Transverse colon (tissue), 4 donors: ENCODE results near the gene UTF1. TPM values are rescaled to one million over a fixed set of nuclear protein-coding genes. Genes with fewer than 3 reads are reported as not detected.

Experiments
- DNase-seq: peaks from one replicate; pipeline ENCODE4 v3.0.0-alpha.2; 2019
- H3K27ac ChIP-seq, 4 donors: fragments of 200-600 bp; sonication (generic); 2 replicates each; pipeline ENCODE4 v1.5.1; 2016 to 2018; ENCODE audit warnings: inconsistent platforms in 4 of 4
- H3K27me3 ChIP-seq: fragments of 200-600 bp; sonication (generic); 2 replicates; pipeline ENCODE4 v1.5.1; 2017; ENCODE audit warnings: inconsistent platforms
- H3K36me3 ChIP-seq, 4 donors: fragments of 200-600 bp; sonication (generic); 2 replicates each; pipeline ENCODE4 v1.5.1; 2017 to 2019; ENCODE audit warnings: inconsistent platforms in 4 of 4
- H3K4me1 ChIP-seq, 4 donors: fragments of 200-600 bp; sonication (generic); 2 replicates each; pipeline ENCODE4 v1.5.1; 2017 to 2020; ENCODE audit warnings: inconsistent platforms in 4 of 4
- H3K4me3 ChIP-seq, 4 donors: fragments of 200-600 bp; sonication (generic); 1 replicate in 1 of 4; 2 replicates in 3 of 4; pipeline versions ENCODE4 v1.5.1 to v1.6.1; 2017 to 2019; ENCODE audit warnings: inconsistent platforms in 4 of 4
- H3K9me3 ChIP-seq, 2 donors: fragments of 200-600 bp; sonication (generic); 2 replicates each; pipeline ENCODE4 v1.5.1; 2017 to 2019; ENCODE audit warnings: inconsistent platforms in 2 of 2
- CTCF ChIP-seq, 5 experiments: fragments of 200-600 bp in 3 of 5; fragments of 450-650 bp in 2 of 5; sonication (generic) in 3 of 5; IDR thresholded peaks; 1 replicate in 2 of 5; 2 replicates in 3 of 5; pipeline ENCODE4 v1.5.1; 2016 to 2017; ENCODE audit warnings: antibody characterized with exemption in 5 of 5, inconsistent platforms in 3 of 5, mild to moderate bottlenecking in 2 of 5, moderate library complexity in 1 of 5
- EP300 ChIP-seq: sonication (generic); formaldehyde crosslinking; IDR thresholded peaks from one replicate; pipeline ENCODE4 v1.6.1; 2017; ENCODE audit warnings: antibody characterized with exemption, low read depth
- POLR2A ChIP-seq: fragments of 450-650 bp; IDR thresholded peaks from one replicate; pipeline ENCODE4 v1.6.1; 2016; ENCODE audit warnings: antibody characterized with exemption, mild to moderate bottlenecking, moderate library complexity
- POLR2AphosphoS5 ChIP-seq, 3 donors: sonication (generic); formaldehyde crosslinking; IDR thresholded peaks; one replicate each; pipeline ENCODE4 v1.6.1; 2016; ENCODE audit warnings: antibody characterized with exemption in 3 of 3
- WGBS, 2 donors: methylation state at CpG; one replicate each; pipeline ENCODE4 v1.1.5; 2018; ENCODE audit warnings: low coverage in 1 of 2; 5-methylcytosine and 5-hydroxymethylcytosine counted together
- in situ Hi-C, 4 donors: fragments of 200-750 bp; cut with MboI; loops; one replicate each; pipeline versions ENCODE4 v1.15.0 to v1.15.1; 2017; ENCODE audit warnings: low sequenced_read_pairs in 3 of 4, low pct_ligation_motif_present in 1 of 4, low pct_unique_long_range_greater_than_20kb in 1 of 4
- intact Hi-C: fragments of 100-400 bp; cut with DNase I; formaldehyde crosslinking; loops from one replicate; pipeline ENCODE4 v1.15.1; 2023; ENCODE audit warnings: low total_unique reads
- total RNA-seq, 4 donors: library from RNA; depleted of rRNA; stranded (reverse); fragments of >200 nt; gene quantifications; one replicate each; pipeline ENCODE4 v1.1.0, GENCODE V29; 2016

The UTF1 gene
- total RNA-seq, 4 donors from 2014 or later: not detected

- Histone ChIP-seq H3K4me3 (no peak overlapping the region), H3K27me3 (peaks cover 7% of the 10 kb centered on the region), H3K4me1 (no peaks in the 10 kb centered on the region), H3K36me3 (no peaks in the 10 kb centered on the region), H3K9me3 (no peaks in the 10 kb centered on the region), H3K27ac (no peak overlapping the region)
- no peak for TF ChIP-seq POLR2AphosphoS5 (IDR thresholded peaks at IDR 0.05)
- TF ChIP-seq EP300: no peak
- no peak for TF ChIP-seq POLR2A
- no peak for TF ChIP-seq CTCF (IDR thresholded peaks at IDR 0.05)
- DNase-seq: no peak
- 77% methylated on average over 9 of the region's 38 CpGs; no CpG with 5 or more reads in 1 of the 2 donors for WGBS, 2 donors
- intact Hi-C loops (no loop called here), in situ Hi-C loops (no loop called here)
Observed at GRCh38 chr10:133199992-133200611, 29.9 kb upstream of the UTF1 start.

GRCh38 chr10:133200621-133201031 is 29.4 kb upstream of the UTF1 start:
- H3K27ac ChIP-seq: no peak overlapping the region
- in situ Hi-C loops (no loop called here), intact Hi-C loops (no loop called here)
- no peaks in the 10 kb centered on the region for H3K36me3 ChIP-seq
- TF ChIP-seq CTCF (IDR thresholded peaks at IDR 0.05) (no peak), POLR2AphosphoS5 (IDR thresholded peaks at IDR 0.05) (no peak), POLR2A (no peak), EP300 (no peak)
- WGBS, 2 donors: 88% methylated on average over 12 of the region's 15 CpGs; no CpG with 5 or more reads in 1 of the 2 donors
- H3K4me3 ChIP-seq: no peak overlapping the region
- H3K4me1 ChIP-seq: no peaks in the 10 kb centered on the region
- H3K9me3 ChIP-seq: no peaks in the 10 kb centered on the region
- DNase-seq: no peak
- peaks cover 7% of the 10 kb centered on the region for H3K27me3 ChIP-seq

GRCh38 chr10:133201151-133201947 is 28.7 kb upstream of the UTF1 start:
- intact Hi-C loops: no loop called here
- Histone ChIP-seq H3K36me3 (no peaks in the 10 kb centered on the region), H3K4me1 (no peaks in the 10 kb centered on the region), H3K27ac (no peak overlapping the region), H3K4me3 (no peak overlapping the region), H3K9me3 (no peaks in the 10 kb centered on the region), H3K27me3 (peaks cover 7% of the 10 kb centered on the region)
- no peak for DNase-seq
- in situ Hi-C loops: no loop called here
- no peak for TF ChIP-seq POLR2A
- no peak for TF ChIP-seq EP300
- no peak for TF ChIP-seq POLR2AphosphoS5 (IDR thresholded peaks at IDR 0.05)
- TF ChIP-seq CTCF (IDR thresholded peaks at IDR 0.05): no peak
- WGBS, 2 donors: 60 to 83% methylated on average over 1 to 55 of the region's 57 CpGs

- in situ Hi-C loops (no loop called here), intact Hi-C loops (no loop called here)
- H3K36me3 ChIP-seq: no peaks in the 10 kb centered on the region
- no peak overlapping the region for H3K27ac ChIP-seq
- H3K4me1 ChIP-seq: no peaks in the 10 kb centered on the region
- no peak for DNase-seq
- H3K4me3 ChIP-seq: no peak overlapping the region
- H3K27me3 ChIP-seq: peaks cover 7% of the 10 kb centered on the region
- WGBS, 2 donors: 69 to 80% methylated on average over 3 to 25 of the region's 29 CpGs
- H3K9me3 ChIP-seq: no peaks in the 10 kb centered on the region
- TF ChIP-seq POLR2A: no peak
- no peak for TF ChIP-seq POLR2AphosphoS5 (IDR thresholded peaks at IDR 0.05)
- TF ChIP-seq CTCF (IDR thresholded peaks at IDR 0.05): no peak
- TF ChIP-seq EP300: no peak
Observed at GRCh38 chr10:133201948-133202725, 27.9 kb upstream of the UTF1 start.
